ENCODE measurements around the gene SLC34A1. TPM values are rescaled to one million over a fixed set of nuclear protein-coding genes. Genes with fewer than 3 reads are reported as not detected.

The SLC34A1 gene
- total RNA-seq, 2 experiments from 2014 or later: 0.35 to 0.63 TPM

DNA sequence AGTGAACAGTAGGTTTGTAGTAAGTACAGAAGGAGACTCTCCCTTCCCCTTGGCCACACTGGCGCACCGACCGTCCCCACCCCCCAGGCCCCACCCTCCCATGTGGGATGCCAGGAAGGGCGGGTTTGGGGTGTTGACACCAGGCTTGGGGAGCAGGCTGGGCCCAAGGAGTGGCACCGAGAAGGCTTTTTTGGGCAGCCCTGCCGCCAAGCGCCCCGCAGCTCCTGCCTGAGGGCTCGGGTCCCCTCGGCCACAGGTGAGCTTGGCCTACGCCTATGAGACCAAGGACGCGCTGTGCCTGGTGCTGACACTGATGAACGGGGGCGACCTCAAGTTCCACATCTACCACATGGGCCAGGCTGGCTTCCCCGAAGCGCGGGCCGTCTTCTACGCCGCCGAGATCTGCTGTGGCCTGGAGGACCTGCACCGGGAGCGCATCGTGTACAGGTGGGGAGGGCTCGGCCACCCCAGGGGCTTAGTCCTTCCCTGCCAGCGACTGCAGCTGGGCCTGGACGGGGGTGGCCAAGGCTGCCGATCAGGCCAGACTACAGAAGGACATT lies 49.5 kb downstream of the SLC34A1 start:
- BruUV-seq (replicated peaks): no TSS peak
- no peak overlapping the region for H3K4me2 ChIP-seq (ENCODE audit: low read length)
- H3K27ac ChIP-seq (ENCODE audit: low read depth, low read length, poor library complexity, severe bottlenecking): no peak overlapping the region

DNA sequence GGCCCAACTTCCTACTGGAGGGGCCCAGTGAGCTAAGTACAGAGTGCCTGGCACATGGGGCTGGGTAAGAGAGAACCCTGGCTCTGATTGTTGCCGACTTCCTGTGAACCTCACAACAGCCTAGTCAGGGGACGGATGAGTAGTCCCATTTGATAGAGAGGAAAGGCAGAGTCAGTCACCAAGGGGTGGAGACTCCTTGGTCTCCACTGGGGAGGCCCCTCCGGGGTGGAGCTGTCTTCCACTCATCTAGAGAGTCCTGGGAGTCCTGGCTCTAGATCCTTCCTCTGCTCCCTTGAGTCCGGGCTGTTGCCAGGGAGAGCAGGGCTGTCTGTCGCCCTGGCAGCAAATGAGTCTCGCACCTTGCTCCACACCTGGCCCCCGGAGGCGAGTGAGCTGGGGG lies 50.2 kb downstream of the SLC34A1 start:
- peaks cover 32% of the 10 kb centered on the region for H3K4me1 ChIP-seq (ENCODE audit: insufficient read depth, low read length, poor library complexity, severe bottlenecking)
- H3K9me3 ChIP-seq (ENCODE audit: low read length): no peaks in the 10 kb centered on the region
- H3K9me2 ChIP-seq (ENCODE audit: insufficient read depth, low read length): no peaks in the 10 kb centered on the region
- intact Hi-C loops (cut with micrococcal nuclease; ENCODE audit: unreplicated experiment): no loop called here
- POLR2A ChIA-PET: no interaction called here
- no peak overlapping the region for H2AFZ ChIP-seq (ENCODE audit: low read length)
- H3K79me2 ChIP-seq (ENCODE audit: insufficient read depth, low read depth, low read length): peaks cover 8% of the 10 kb centered on the region; the same call in 1 of the 2 replicates
- CTCF ChIA-PET (ENCODE audit: unreplicated experiment): no interaction called here
- no peak overlapping the region for H3K4me3 ChIP-seq (ENCODE audit: low read depth, low read length, poor library complexity, severe bottlenecking)
- TF ChIP-seq, protein P1, sequence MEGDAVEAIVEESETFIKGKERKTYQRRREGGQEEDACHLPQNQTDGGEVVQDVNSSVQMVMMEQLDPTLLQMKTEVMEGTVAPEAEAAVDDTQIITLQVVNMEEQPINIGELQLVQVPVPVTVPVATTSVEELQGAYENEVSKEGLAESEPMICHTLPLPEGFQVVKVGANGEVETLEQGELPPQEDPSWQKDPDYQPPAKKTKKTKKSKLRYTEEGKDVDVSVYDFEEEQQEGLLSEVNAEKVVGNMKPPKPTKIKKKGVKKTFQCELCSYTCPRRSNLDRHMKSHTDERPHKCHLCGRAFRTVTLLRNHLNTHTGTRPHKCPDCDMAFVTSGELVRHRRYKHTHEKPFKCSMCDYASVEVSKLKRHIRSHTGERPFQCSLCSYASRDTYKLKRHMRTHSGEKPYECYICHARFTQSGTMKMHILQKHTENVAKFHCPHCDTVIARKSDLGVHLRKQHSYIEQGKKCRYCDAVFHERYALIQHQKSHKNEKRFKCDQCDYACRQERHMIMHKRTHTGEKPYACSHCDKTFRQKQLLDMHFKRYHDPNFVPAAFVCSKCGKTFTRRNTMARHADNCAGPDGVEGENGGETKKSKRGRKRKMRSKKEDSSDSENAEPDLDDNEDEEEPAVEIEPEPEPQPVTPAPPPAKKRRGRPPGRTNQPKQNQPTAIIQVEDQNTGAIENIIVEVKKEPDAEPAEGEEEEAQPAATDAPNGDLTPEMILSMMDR (conservative IDR thresholded peaks at IDR 0.05; ENCODE audit: low read length): no peak
- TF ChIP-seq EZH2phosphoT487 (IDR thresholded peaks at IDR 0.05; ENCODE audit: borderline replicate concordance, low read depth, low read length): no peak
- H3K36me3 ChIP-seq (ENCODE audit: insufficient read depth, low read length): peaks cover 73% of the 10 kb centered on the region
- no peak overlapping the region for H3K4me2 ChIP-seq (ENCODE audit: low read length)
- no TSS peak for BruUV-seq (replicated peaks)
- DNase-seq (ENCODE audit: low spot score): no peak
- no peak overlapping the region for H3K27ac ChIP-seq (ENCODE audit: low read depth, low read length, poor library complexity, severe bottlenecking)
- H4K20me1 ChIP-seq (ENCODE audit: insufficient read depth, low read length): peaks cover 9% of the 10 kb centered on the region

More for the DNA sequence above, 49.5 kb downstream of the SLC34A1 start:
- peaks cover 13% of the 10 kb centered on the region; the same call in 1 of the 2 replicates for H3K79me2 ChIP-seq (ENCODE audit: insufficient read depth, low read depth, low read length)
- CTCF ChIA-PET (ENCODE audit: unreplicated experiment): no interaction called here
- peaks cover 39% of the 10 kb centered on the region for H3K4me1 ChIP-seq (ENCODE audit: insufficient read depth, low read length, poor library complexity, severe bottlenecking)
- intact Hi-C loops (cut with micrococcal nuclease; ENCODE audit: unreplicated experiment): no loop called here
- no peaks in the 10 kb centered on the region for H3K9me3 ChIP-seq (ENCODE audit: low read length)
- H2AFZ ChIP-seq (ENCODE audit: low read length): no peak overlapping the region
- no peak overlapping the region for H3K4me3 ChIP-seq (ENCODE audit: low read depth, low read length, poor library complexity, severe bottlenecking)
- POLR2A ChIA-PET: no interaction called here
- no peaks in the 10 kb centered on the region for H3K9me2 ChIP-seq (ENCODE audit: insufficient read depth, low read length)
- peaks cover 70% of the 10 kb centered on the region for H3K36me3 ChIP-seq (ENCODE audit: insufficient read depth, low read length)
- DNase-seq (ENCODE audit: low spot score): no peak
- peaks cover 9% of the 10 kb centered on the region for H4K20me1 ChIP-seq (ENCODE audit: insufficient read depth, low read length)
- TF ChIP-seq, protein P1 (conservative IDR thresholded peaks at IDR 0.05; ENCODE audit: low read length): no peak
- no peak for TF ChIP-seq EZH2phosphoT487 (IDR thresholded peaks at IDR 0.05; ENCODE audit: borderline replicate concordance, low read depth, low read length)

DNA sequence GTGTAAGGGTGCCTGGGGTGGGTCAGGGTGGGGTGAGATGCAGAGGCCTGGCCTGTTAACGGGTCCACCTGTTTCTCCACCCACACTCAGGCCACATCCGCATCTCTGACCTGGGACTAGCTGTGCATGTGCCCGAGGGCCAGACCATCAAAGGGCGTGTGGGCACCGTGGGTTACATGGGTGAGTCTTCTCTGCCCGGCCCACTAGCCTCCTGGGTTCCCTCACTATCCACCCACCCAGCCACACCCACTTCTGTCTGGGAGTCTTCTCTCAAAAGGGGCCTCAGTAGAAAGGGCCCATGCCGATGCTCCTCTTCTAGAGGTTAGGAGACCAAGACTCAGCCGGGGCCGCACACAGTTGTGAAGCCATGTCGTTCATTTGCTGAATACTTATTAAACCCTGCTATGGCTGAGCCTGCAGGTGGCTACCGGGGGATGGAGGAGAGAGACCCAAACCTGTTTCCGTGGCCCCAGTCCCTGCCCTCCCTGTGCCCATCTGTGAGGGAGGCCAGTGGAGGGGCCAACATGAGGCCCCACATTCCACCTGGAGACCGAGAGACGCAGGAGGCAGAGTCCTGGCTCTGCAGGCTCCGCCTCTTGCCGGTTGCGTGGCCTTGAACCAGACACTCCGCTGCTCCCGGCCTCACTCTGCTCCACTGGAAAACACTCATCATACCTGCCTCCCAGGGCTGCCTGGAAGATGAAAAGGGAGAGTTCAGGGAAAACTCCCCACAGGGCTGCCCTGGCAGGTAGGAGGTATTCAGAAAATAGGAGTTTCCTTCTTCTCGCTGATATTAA lies 50.9 kb downstream of the SLC34A1 start:
- H3K4me1 ChIP-seq (ENCODE audit: insufficient read depth, low read length, poor library complexity, severe bottlenecking): peaks cover 25% of the 10 kb centered on the region
- no peak overlapping the region for H2AFZ ChIP-seq (ENCODE audit: low read length)
- no peak overlapping the region for H3K4me3 ChIP-seq (ENCODE audit: low read depth, low read length, poor library complexity, severe bottlenecking)
- POLR2A ChIA-PET: no interaction called here
- no peaks in the 10 kb centered on the region for H3K9me3 ChIP-seq (ENCODE audit: low read length)
- peaks cover 9% of the 10 kb centered on the region for H4K20me1 ChIP-seq (ENCODE audit: insufficient read depth, low read length)
- H3K4me2 ChIP-seq (ENCODE audit: low read length): no peak overlapping the region
- CTCF ChIA-PET (ENCODE audit: unreplicated experiment): no interaction called here
- peaks cover under 1% of the 10 kb centered on the region; the same call in 1 of the 2 replicates for H3K79me2 ChIP-seq (ENCODE audit: insufficient read depth, low read depth, low read length)
- H3K36me3 ChIP-seq (ENCODE audit: insufficient read depth, low read length): peaks cover 77% of the 10 kb centered on the region
- no peak overlapping the region for H3K27ac ChIP-seq (ENCODE audit: low read depth, low read length, poor library complexity, severe bottlenecking)
- intact Hi-C loops (cut with micrococcal nuclease; ENCODE audit: unreplicated experiment): no loop called here
- no peak for TF ChIP-seq EZH2phosphoT487 (IDR thresholded peaks at IDR 0.05; ENCODE audit: borderline replicate concordance, low read depth, low read length)
- TF ChIP-seq, protein P1 (conservative IDR thresholded peaks at IDR 0.05; ENCODE audit: low read length): no peak
- no peak for DNase-seq (ENCODE audit: low spot score)
- H3K9me2 ChIP-seq (ENCODE audit: insufficient read depth, low read length): no peaks in the 10 kb centered on the region
- no TSS peak for BruUV-seq (replicated peaks)

Data from OCI-LY7 (cell line).